DND-41 (cell line): ENCODE measurements around the gene NEUROD4.

Experiments used
- ATAC-seq: fragments of 200-7000 bp; cut with Tn5 transposase; 3 replicates; pipeline ENCODE4 v1.9.1; 2021; ENCODE audit warnings: low read depth; ENCODE audit not compliant: insufficient read depth
- DNase-seq: peaks from one replicate; pipeline ENCODE4 v3.0.0-alpha.2; 2020
- H2AFZ ChIP-seq: 2 replicates; pipeline ENCODE4 v1.6.0; 2012; ENCODE audit warnings: low read depth, low read length
- H3K27ac ChIP-seq: 2 replicates; pipeline ENCODE4 v1.5.1; 2012; ENCODE audit warnings: low read length, inconsistent platforms
- H3K27me3 ChIP-seq: fragments of 200-600 bp; sonication (generic); 2 replicates; pipeline ENCODE4 v1.6.0; 2012; ENCODE audit warnings: low read length, mild to moderate bottlenecking, inconsistent platforms; ENCODE audit not compliant: insufficient read depth, poor library complexity
- H3K36me3 ChIP-seq: 2 replicates; pipeline ENCODE4 v1.5.1; 2012; ENCODE audit warnings: low read length, inconsistent platforms; ENCODE audit not compliant: insufficient read depth
- H3K4me1 ChIP-seq: 2 replicates; pipeline ENCODE4 v1.5.1; 2012; ENCODE audit warnings: mild to moderate bottlenecking, low read length; ENCODE audit not compliant: insufficient read depth
- H3K4me2 ChIP-seq: 2 replicates; pipeline ENCODE4 v1.6.0; 2012; ENCODE audit warnings: mild to moderate bottlenecking, moderate library complexity, low read length, inconsistent platforms; ENCODE audit not compliant: insufficient read depth
- H3K4me3 ChIP-seq, 2 experiments: fragments of 200-600 bp in 1 of 2; shearing (Covaris generic) in 1 of 2; 2 replicates each; pipeline ENCODE4 v1.5.1; 2012 to 2016; ENCODE audit warnings: inconsistent platforms in 2 of 2, low read length in 2 of 2, mild to moderate bottlenecking in 2 of 2, low read depth in 1 of 2, moderate library complexity in 1 of 2
- H3K79me2 ChIP-seq: 2 replicates; pipeline ENCODE4 v1.6.0; 2012; ENCODE audit warnings: low read length, inconsistent platforms; ENCODE audit not compliant: insufficient read depth
- H3K9ac ChIP-seq: 2 replicates; pipeline ENCODE4 v1.6.0; 2012; ENCODE audit warnings: low read depth, mild to moderate bottlenecking, inconsistent platforms, low read length, moderate library complexity
- H3K9me3 ChIP-seq: 2 replicates; pipeline ENCODE4 v1.5.1; 2012; ENCODE audit warnings: low read length, moderate library complexity, mild to moderate bottlenecking, inconsistent platforms; ENCODE audit not compliant: insufficient read depth, severe bottlenecking
- H4K20me1 ChIP-seq: 2 replicates; pipeline ENCODE4 v1.6.0; 2012; ENCODE audit warnings: low read length; ENCODE audit not compliant: insufficient read depth
- EZH2 ChIP-seq: IDR thresholded peaks from 3 replicates; pipeline ENCODE4 v1.6.1; 2012; ENCODE audit warnings: borderline replicate concordance, low read depth, mild to moderate bottlenecking, moderate library complexity, low read length, inconsistent platforms; ENCODE audit not compliant: severe bottlenecking
- TF ChIP-seq, protein P1 (sequence below): IDR thresholded peaks from 2 replicates; pipeline ENCODE4 v1.5.1; 2012; ENCODE audit warnings: borderline replicate concordance, low read length, moderate library complexity, mild to moderate bottlenecking; ENCODE audit not compliant: poor library complexity, severe bottlenecking; ENCODE audit errors: extremely low read depth

Gene NEUROD4

DNA sequence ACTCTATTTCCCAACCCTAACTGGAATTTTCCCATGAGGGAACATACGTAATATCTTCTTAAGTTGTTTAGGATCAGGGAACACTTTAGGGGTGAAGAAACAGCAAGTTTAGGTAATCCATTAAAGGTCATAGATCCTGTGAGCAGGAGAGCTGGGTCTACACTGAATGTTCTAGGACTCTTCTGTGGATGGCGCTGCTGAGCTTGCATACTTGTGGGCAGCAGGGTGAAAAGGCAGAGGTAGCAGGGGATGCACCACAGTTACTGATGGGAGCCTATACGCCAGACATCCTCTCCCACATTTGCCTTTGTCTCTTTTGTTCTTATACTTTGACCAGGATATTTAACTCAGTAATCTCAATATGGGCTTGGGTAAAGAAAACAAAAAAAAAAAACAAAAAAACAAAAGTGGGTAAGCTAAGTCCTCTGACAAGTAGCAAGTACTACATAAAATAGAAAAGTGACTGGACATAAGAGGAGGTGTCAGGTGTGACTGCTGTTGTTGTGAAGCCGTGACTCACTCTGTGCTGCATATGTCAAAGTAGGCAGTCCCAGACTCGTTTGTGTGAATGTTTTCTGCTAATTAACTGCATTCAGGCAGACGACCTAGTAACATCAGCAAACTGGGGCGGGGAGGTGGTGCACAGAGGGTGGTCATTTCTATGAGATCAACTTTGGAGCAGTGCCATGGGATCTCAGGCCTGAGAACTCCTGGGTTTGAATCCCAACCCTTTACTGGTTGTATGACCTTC is 31.6 kb downstream of the NEUROD4 start:
- Histone ChIP-seq H3K79me2 (no peaks in the 10 kb centered on the region), H3K4me1 (no peaks in the 10 kb centered on the region), H3K9ac (no peak overlapping the region), H3K4me3 (no peak overlapping the region), H3K36me3 (no peaks in the 10 kb centered on the region), H3K4me2 (no peak overlapping the region), H3K27me3 (peaks cover 14% of the 10 kb centered on the region), H3K27ac (no peak overlapping the region), H3K9me3 (no peaks in the 10 kb centered on the region), H2AFZ (no peak overlapping the region), H4K20me1 (no peaks in the 10 kb centered on the region)
- DNase-seq (no peak), ATAC-seq (no peak)
- no peak for TF ChIP-seq EZH2
- TF ChIP-seq, protein P1, sequence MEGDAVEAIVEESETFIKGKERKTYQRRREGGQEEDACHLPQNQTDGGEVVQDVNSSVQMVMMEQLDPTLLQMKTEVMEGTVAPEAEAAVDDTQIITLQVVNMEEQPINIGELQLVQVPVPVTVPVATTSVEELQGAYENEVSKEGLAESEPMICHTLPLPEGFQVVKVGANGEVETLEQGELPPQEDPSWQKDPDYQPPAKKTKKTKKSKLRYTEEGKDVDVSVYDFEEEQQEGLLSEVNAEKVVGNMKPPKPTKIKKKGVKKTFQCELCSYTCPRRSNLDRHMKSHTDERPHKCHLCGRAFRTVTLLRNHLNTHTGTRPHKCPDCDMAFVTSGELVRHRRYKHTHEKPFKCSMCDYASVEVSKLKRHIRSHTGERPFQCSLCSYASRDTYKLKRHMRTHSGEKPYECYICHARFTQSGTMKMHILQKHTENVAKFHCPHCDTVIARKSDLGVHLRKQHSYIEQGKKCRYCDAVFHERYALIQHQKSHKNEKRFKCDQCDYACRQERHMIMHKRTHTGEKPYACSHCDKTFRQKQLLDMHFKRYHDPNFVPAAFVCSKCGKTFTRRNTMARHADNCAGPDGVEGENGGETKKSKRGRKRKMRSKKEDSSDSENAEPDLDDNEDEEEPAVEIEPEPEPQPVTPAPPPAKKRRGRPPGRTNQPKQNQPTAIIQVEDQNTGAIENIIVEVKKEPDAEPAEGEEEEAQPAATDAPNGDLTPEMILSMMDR = no peak

DNA sequence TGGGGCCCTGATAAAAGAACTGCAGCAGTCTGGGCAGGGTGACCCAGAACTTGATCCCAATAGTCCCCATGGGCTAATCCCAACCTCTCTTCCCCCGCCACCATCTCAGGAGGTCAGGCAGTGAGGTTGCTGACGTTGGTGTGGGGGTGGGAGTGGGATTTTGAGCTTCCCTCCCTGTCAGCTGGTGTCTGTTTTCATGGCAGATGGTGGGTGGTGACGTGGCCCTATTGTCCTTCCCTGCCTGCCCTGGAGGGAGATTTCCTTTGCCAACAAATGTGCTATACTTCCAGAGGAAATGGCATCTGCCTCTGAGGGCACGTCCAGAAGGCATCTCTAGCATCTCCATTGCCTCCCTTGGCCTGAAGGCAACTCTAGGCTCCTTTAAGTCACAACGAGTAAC is 37.7 kb downstream of the NEUROD4 start:
- Histone ChIP-seq H2AFZ (no peak overlapping the region), H3K4me1 (no peaks in the 10 kb centered on the region), H3K9ac (no peak overlapping the region), H3K4me2 (no peak overlapping the region), H3K36me3 (no peaks in the 10 kb centered on the region), H3K27me3 (peaks cover 42% of the 10 kb centered on the region), H3K9me3 (no peaks in the 10 kb centered on the region), H4K20me1 (no peaks in the 10 kb centered on the region), H3K79me2 (no peaks in the 10 kb centered on the region), H3K27ac (no peak overlapping the region), H3K4me3 (no peak overlapping the region)
- no peak for TF ChIP-seq EZH2
- TF ChIP-seq, protein P1 = no peak
- no peak for ATAC-seq
- DNase-seq = no peak

DNA sequence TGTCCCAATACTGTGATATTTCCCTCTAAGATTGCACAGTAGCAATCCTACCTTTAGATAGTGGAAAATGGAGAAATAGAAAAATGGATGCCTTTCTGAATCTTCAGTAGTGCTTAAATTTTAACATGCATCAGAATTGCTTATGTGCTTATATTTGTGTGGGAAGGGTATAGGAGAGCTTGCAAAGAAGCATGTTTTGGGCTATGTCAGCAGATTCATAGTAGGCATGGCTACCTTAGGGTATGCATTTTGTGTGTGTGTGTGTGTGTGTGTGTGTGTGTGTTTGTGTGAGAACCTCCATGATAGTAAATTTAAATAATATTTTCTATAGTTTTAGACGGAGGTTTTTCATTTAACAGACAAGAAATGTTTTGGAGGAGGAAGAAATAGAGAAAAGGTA is 38.3 kb downstream of the NEUROD4 start:
- TF ChIP-seq, protein P1 = no peak
- TF ChIP-seq EZH2 = no peak
- no peak for ATAC-seq
- H2AFZ ChIP-seq = no peak overlapping the region
- DNase-seq = no peak
- H3K79me2 ChIP-seq = no peaks in the 10 kb centered on the region
- no peaks in the 10 kb centered on the region for H3K9me3 ChIP-seq
- H3K36me3 ChIP-seq = no peaks in the 10 kb centered on the region
- no peak overlapping the region for H3K4me2 ChIP-seq
- H3K27ac ChIP-seq = no peak overlapping the region
- H3K4me3 ChIP-seq = no peak overlapping the region
- peaks cover 42% of the 10 kb centered on the region for H3K27me3 ChIP-seq
- H3K4me1 ChIP-seq = no peaks in the 10 kb centered on the region
- no peaks in the 10 kb centered on the region for H4K20me1 ChIP-seq
- H3K9ac ChIP-seq = no peak overlapping the region
